Measurements from ENCODE around the gene NPHS2.

NPHS2 gene

DNA sequence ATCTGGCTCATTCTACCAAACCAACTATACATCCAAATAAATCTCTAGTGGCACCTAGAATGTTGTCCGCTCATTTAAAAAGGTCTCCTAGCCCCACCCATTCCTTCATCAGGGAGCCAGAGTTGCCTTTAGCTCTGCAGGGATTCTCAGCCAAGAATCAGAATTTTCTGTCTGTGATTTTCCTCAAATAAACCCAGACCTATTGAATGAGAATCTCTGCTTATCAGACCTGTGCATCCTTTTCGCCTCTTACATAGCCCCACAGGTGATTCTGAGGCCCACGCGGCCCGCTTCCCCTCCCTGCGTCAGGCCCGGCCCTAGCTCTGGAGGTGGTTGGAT, 15.5 kb upstream of the NPHS2 start:
- H3K27ac ChIP-seq (ENCODE audit: low read length) = no peak overlapping the region
- TF ChIP-seq EZH2 (optimal IDR thresholded peaks at IDR 0.05; ENCODE audit: low read depth, low read length) (no peak), EZH2phosphoT487 (IDR thresholded peaks at IDR 0.05; ENCODE audit: low read length) (no peak)
- TF ChIP-seq, protein P1, sequence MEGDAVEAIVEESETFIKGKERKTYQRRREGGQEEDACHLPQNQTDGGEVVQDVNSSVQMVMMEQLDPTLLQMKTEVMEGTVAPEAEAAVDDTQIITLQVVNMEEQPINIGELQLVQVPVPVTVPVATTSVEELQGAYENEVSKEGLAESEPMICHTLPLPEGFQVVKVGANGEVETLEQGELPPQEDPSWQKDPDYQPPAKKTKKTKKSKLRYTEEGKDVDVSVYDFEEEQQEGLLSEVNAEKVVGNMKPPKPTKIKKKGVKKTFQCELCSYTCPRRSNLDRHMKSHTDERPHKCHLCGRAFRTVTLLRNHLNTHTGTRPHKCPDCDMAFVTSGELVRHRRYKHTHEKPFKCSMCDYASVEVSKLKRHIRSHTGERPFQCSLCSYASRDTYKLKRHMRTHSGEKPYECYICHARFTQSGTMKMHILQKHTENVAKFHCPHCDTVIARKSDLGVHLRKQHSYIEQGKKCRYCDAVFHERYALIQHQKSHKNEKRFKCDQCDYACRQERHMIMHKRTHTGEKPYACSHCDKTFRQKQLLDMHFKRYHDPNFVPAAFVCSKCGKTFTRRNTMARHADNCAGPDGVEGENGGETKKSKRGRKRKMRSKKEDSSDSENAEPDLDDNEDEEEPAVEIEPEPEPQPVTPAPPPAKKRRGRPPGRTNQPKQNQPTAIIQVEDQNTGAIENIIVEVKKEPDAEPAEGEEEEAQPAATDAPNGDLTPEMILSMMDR (IDR thresholded peaks at IDR 0.05; ENCODE audit: low read length) = no peak
- no peak overlapping the region for H3K9ac ChIP-seq (ENCODE audit: low read length)
- no peaks in the 10 kb centered on the region for H3K9me2 ChIP-seq (replicated peaks; ENCODE audit: insufficient read depth, low read length)
- DNase-seq = no peak
- no peak overlapping the region for H3K4me2 ChIP-seq (ENCODE audit: low read depth, low read length)
- H2AFZ ChIP-seq (ENCODE audit: low read length) = no peak overlapping the region
- no peaks in the 10 kb centered on the region for H3F3A ChIP-seq (ENCODE audit: insufficient read depth, low read length)
- no peak overlapping the region for H3K4me3 ChIP-seq (ENCODE audit: low read length)
- H3K27me3 ChIP-seq (replicated peaks; ENCODE audit: insufficient read depth, low read length) = no peaks in the 10 kb centered on the region
- H3K4me1 ChIP-seq (ENCODE audit: low read length) = no peaks in the 10 kb centered on the region
- H3K36me3 ChIP-seq (replicated peaks; ENCODE audit: insufficient read depth, low read length) = no peaks in the 10 kb centered on the region
- H3K9me3 ChIP-seq (replicated peaks; ENCODE audit: insufficient read depth, low read length) = no peaks in the 10 kb centered on the region
- H4K20me1 ChIP-seq (ENCODE audit: insufficient read depth, low read length) = no peaks in the 10 kb centered on the region
- H3K79me2 ChIP-seq (ENCODE audit: low read length) = no peaks in the 10 kb centered on the region

DNA sequence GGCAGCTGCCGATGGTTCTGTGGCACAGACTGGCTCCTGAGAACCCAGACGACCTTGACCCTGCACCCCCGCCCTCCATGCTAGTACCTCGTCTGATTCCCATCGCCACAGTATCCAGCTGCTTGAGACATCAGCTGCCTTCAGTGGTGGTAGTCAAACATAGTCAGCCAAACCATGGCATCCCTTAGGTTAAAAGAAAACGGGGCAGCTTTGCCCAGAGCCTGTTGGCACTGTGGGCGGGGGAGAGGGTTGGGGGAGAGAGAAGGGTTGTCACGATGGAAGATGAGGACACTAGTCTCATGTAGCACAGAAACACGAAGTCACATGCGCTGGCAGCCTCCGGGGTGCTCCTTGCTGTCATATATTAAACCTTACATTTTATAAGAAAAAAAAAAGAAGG, 14.9 kb upstream of the NPHS2 start:
- no peak overlapping the region for H2AFZ ChIP-seq (ENCODE audit: low read length)
- no peak overlapping the region for H3K4me3 ChIP-seq (ENCODE audit: low read length)
- no peaks in the 10 kb centered on the region for H3K9me3 ChIP-seq (replicated peaks; ENCODE audit: insufficient read depth, low read length)
- no peaks in the 10 kb centered on the region for H3K27me3 ChIP-seq (replicated peaks; ENCODE audit: insufficient read depth, low read length)
- no peak overlapping the region for H3K9ac ChIP-seq (ENCODE audit: low read length)
- no peaks in the 10 kb centered on the region for H3K79me2 ChIP-seq (ENCODE audit: low read length)
- no peak overlapping the region for H3K27ac ChIP-seq (ENCODE audit: low read length)
- no peaks in the 10 kb centered on the region for H3K9me2 ChIP-seq (replicated peaks; ENCODE audit: insufficient read depth, low read length)
- no peak for DNase-seq
- no peaks in the 10 kb centered on the region for H4K20me1 ChIP-seq (ENCODE audit: insufficient read depth, low read length)
- no peaks in the 10 kb centered on the region for H3K4me1 ChIP-seq (ENCODE audit: low read length)
- no peaks in the 10 kb centered on the region for H3F3A ChIP-seq (ENCODE audit: insufficient read depth, low read length)
- H3K4me2 ChIP-seq (ENCODE audit: low read depth, low read length) = no peak overlapping the region
- TF ChIP-seq EZH2 (optimal IDR thresholded peaks at IDR 0.05; ENCODE audit: low read depth, low read length) (no peak), EZH2phosphoT487 (IDR thresholded peaks at IDR 0.05; ENCODE audit: low read length) (no peak)
- TF ChIP-seq, protein P1 (IDR thresholded peaks at IDR 0.05; ENCODE audit: low read length) = no peak
- no peaks in the 10 kb centered on the region for H3K36me3 ChIP-seq (replicated peaks; ENCODE audit: insufficient read depth, low read length)

DNA sequence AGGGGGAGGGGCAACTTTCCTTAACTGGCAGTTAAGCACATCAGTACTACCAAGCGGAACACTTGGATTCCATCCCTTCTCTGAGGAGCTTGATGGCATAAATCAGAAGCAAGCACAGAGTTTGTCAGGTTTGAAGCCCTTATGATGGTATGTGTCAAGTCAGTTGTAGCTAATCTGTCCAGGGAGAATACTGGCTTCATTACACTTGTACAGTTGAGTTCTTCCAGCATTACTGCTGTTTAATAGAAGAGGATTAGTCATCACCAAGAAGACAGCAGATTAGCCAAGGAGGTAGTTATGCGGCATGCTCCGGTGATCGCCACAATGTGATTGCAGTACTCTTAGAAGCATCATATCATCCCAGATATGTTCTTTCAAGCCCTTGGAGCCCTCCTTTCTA, 13.8 kb upstream of the NPHS2 start:
- H3K27ac ChIP-seq (ENCODE audit: low read length) = no peak overlapping the region
- no peaks in the 10 kb centered on the region for H3K9me3 ChIP-seq (replicated peaks; ENCODE audit: insufficient read depth, low read length)
- H3K36me3 ChIP-seq (replicated peaks; ENCODE audit: insufficient read depth, low read length) = no peaks in the 10 kb centered on the region
- H3K9ac ChIP-seq (ENCODE audit: low read length) = no peak overlapping the region
- no peaks in the 10 kb centered on the region for H4K20me1 ChIP-seq (ENCODE audit: insufficient read depth, low read length)
- no peaks in the 10 kb centered on the region for H3K9me2 ChIP-seq (replicated peaks; ENCODE audit: insufficient read depth, low read length)
- H3K4me1 ChIP-seq (ENCODE audit: low read length) = no peaks in the 10 kb centered on the region
- H2AFZ ChIP-seq (ENCODE audit: low read length) = no peak overlapping the region
- H3F3A ChIP-seq (ENCODE audit: insufficient read depth, low read length) = no peaks in the 10 kb centered on the region
- no peak overlapping the region for H3K4me3 ChIP-seq (ENCODE audit: low read length)
- H3K27me3 ChIP-seq (replicated peaks; ENCODE audit: insufficient read depth, low read length) = no peaks in the 10 kb centered on the region
- H3K4me2 ChIP-seq (ENCODE audit: low read depth, low read length) = no peak overlapping the region
- DNase-seq = no peak
- TF ChIP-seq EZH2phosphoT487 (IDR thresholded peaks at IDR 0.05; ENCODE audit: low read length) (no peak), EZH2 (optimal IDR thresholded peaks at IDR 0.05; ENCODE audit: low read depth, low read length) (no peak)
- TF ChIP-seq, protein P1 (IDR thresholded peaks at IDR 0.05; ENCODE audit: low read length) = no peak
- no peaks in the 10 kb centered on the region for H3K79me2 ChIP-seq (ENCODE audit: low read length)
